IMR-90 (cell line): ENCODE data around the gene GOLGA6A. TPM values are rescaled to one million over a fixed set of nuclear protein-coding genes. Genes with fewer than 3 reads are reported as not detected.

Experiments used
- ATAC-seq: fragments of 200-7000 bp; cut with Tn5 transposase; 2 replicates; pipeline ENCODE4 v1.9.1; 2020; ENCODE audit warnings: low read depth, mild to moderate bottlenecking, moderate library complexity
- BruUV-seq: library from RNA; stranded (reverse); fragments of 400-500 nt; replicated peaks from 2 replicates; lab custom pipeline; 2021; lab: Mats Ljungman, UMichigan
- CTCF ChIA-PET: fragments of 300-600 bp; formaldehyde crosslinking; extraction: SDS; loops from one replicate; lab custom pipeline; 2021; ENCODE audit warnings: antibody characterized with exemption; lab: Yijun Ruan, JAX
- POLR2A ChIA-PET: fragments of 300-600 bp; sonication (Branson Sonifier 250); formaldehyde crosslinking; loops from one replicate; lab custom pipeline; 2022; ENCODE audit warnings: antibody characterized with exemption; ENCODE audit not compliant: unreplicated experiment; lab: Charles Lee
- DNase-seq: peaks from one replicate; pipeline ENCODE4 v3.0.0; 2013
- H2AFZ ChIP-seq: replicated peaks from 2 replicates; pipeline ENCODE3; 2013; ENCODE audit warnings: low read length, mild to moderate bottlenecking; ENCODE audit not compliant: poor library complexity
- H2AK5ac ChIP-seq: 2 replicates; pipeline ENCODE4 v1.6.1; 2013; ENCODE audit warnings: low read depth, low read length, inconsistent platforms
- H2AK9ac ChIP-seq: replicated peaks from 2 replicates; pipeline ENCODE3; 2013; ENCODE audit warnings: mild to moderate bottlenecking, low read depth, low read length, moderate library complexity; ENCODE audit not compliant: poor library complexity
- H2BK120ac ChIP-seq: 2 replicates; pipeline ENCODE4 v1.6.1; 2013; ENCODE audit warnings: low read depth, low read length, inconsistent platforms
- H2BK15ac ChIP-seq: 3 replicates; pipeline ENCODE4 v1.6.1; 2013; ENCODE audit warnings: low read depth, low read length, inconsistent platforms
- H2BK20ac ChIP-seq: 2 replicates; pipeline ENCODE4 v1.6.1; 2013; ENCODE audit warnings: low read depth, mild to moderate bottlenecking, inconsistent platforms, low read length, moderate library complexity
- H2BK5ac ChIP-seq: 2 replicates; pipeline ENCODE4 v1.6.1; 2013; ENCODE audit warnings: mild to moderate bottlenecking, low read depth, low read length, inconsistent platforms; ENCODE audit not compliant: poor library complexity, severe bottlenecking
- H3K14ac ChIP-seq: replicated peaks from 2 replicates; pipeline ENCODE4 v1.6.1; 2013; ENCODE audit warnings: low read depth, low read length, inconsistent platforms
- H3K18ac ChIP-seq: 2 replicates; pipeline ENCODE4 v1.6.1; 2013; ENCODE audit warnings: low read depth, low read length, control low read depth
- H3K23ac ChIP-seq: 2 replicates; pipeline ENCODE4 v1.6.1; 2013; ENCODE audit warnings: low read depth, low read length, inconsistent platforms
- H3K27ac ChIP-seq: 2 replicates; pipeline ENCODE4 v1.5.1; 2013; ENCODE audit warnings: mild to moderate bottlenecking, control low read depth, low read length; ENCODE audit not compliant: insufficient read depth
- H3K27me3 ChIP-seq: 2 replicates; pipeline ENCODE4 v1.6.1; 2013; ENCODE audit warnings: low read length; ENCODE audit not compliant: control insufficient read depth, insufficient read depth
- H3K36me3 ChIP-seq: 2 replicates; pipeline ENCODE4 v1.6.1; 2013; ENCODE audit warnings: low read length, mixed read lengths; ENCODE audit not compliant: control insufficient read depth, insufficient read depth
- H3K4ac ChIP-seq: 2 replicates; pipeline ENCODE4 v1.6.1; 2013; ENCODE audit warnings: low read depth, low read length, inconsistent platforms
- H3K4me1 ChIP-seq: 2 replicates; pipeline ENCODE4 v1.6.1; 2013; ENCODE audit warnings: low read length, mixed read lengths; ENCODE audit not compliant: control insufficient read depth, insufficient read depth
- H3K4me2 ChIP-seq: 2 replicates; pipeline ENCODE4 v1.6.1; 2013; ENCODE audit warnings: low read depth, mild to moderate bottlenecking, control low read depth, low read length, moderate library complexity
- H3K4me3 ChIP-seq: 2 replicates; pipeline ENCODE4 v1.5.1; 2013; ENCODE audit warnings: low read depth, mild to moderate bottlenecking, control low read depth, low read length, moderate library complexity; ENCODE audit not compliant: insufficient read depth
- H3K56ac ChIP-seq: 2 replicates; pipeline ENCODE4 v1.6.1; 2013; ENCODE audit warnings: low read length, inconsistent platforms; ENCODE audit not compliant: insufficient read depth; ENCODE audit errors: extremely low read depth
- H3K79me1 ChIP-seq, 2 experiments: 2 replicates each; pipeline ENCODE4 v1.6.1; 2013; ENCODE audit warnings: low read length in 2 of 2, inconsistent platforms in 1 of 2, low read depth in 1 of 2
- H3K9ac ChIP-seq: 2 replicates; pipeline ENCODE4 v1.6.1; 2013; ENCODE audit warnings: low read depth, low read length, control low read depth
- H3K9me1 ChIP-seq: 2 replicates; pipeline ENCODE4 v1.6.1; 2013; ENCODE audit warnings: low read length, inconsistent platforms; ENCODE audit not compliant: insufficient read depth
- H3K9me3 ChIP-seq: 2 replicates; pipeline ENCODE4 v1.6.1; 2013; ENCODE audit warnings: low read length; ENCODE audit not compliant: control insufficient read depth, insufficient read depth
- H4K20me1 ChIP-seq: 2 replicates; pipeline ENCODE4 v1.6.1; 2013; ENCODE audit warnings: low read length, inconsistent platforms; ENCODE audit not compliant: insufficient read depth
- H4K5ac ChIP-seq: 2 replicates; pipeline ENCODE4 v1.6.1; 2013; ENCODE audit warnings: mild to moderate bottlenecking, low read depth, low read length, control low read depth
- H4K8ac ChIP-seq, 2 experiments: 2 replicates each; pipeline ENCODE4 v1.6.1; 2013; ENCODE audit warnings: low read depth in 2 of 2, low read length in 2 of 2, control low read depth in 1 of 2, inconsistent platforms in 1 of 2
- H4K91ac ChIP-seq: 2 replicates; pipeline ENCODE4 v1.6.1; 2013; ENCODE audit warnings: low read depth, low read length, inconsistent platforms; ENCODE audit not compliant: insufficient read depth
- BHLHE40 ChIP-seq: fragments of 150-350 bp; IDR thresholded peaks from 2 replicates; pipeline ENCODE4 v1.6.1; 2016; ENCODE audit warnings: mild to moderate bottlenecking, low read depth, low read length
- CEBPB ChIP-seq: IDR thresholded peaks from 2 replicates; pipeline ENCODE4 v1.6.1; 2012; ENCODE audit warnings: low read depth, low read length, improper control_type of control experiment
- CHD1 ChIP-seq: IDR thresholded peaks from 2 replicates; pipeline ENCODE4 v1.6.1; 2012; ENCODE audit warnings: low read depth, low read length, improper control_type of control experiment
- CTCF ChIP-seq: conservative IDR thresholded peaks from 2 replicates; pipeline ENCODE4 v1.5.1; 2012; ENCODE audit warnings: mild to moderate bottlenecking, low read depth, low read length, improper control_type of control experiment
- ELK1 ChIP-seq: fragments of 150-350 bp; IDR thresholded peaks from 2 replicates; pipeline ENCODE4 v1.6.1; 2016; ENCODE audit warnings: low read depth, mild to moderate bottlenecking, low read length, moderate library complexity, borderline replicate concordance
- FOS ChIP-seq: fragments of 150-350 bp; IDR thresholded peaks from 2 replicates; pipeline ENCODE4 v1.6.1; 2016; ENCODE audit warnings: low read depth, low read length
- MAFK ChIP-seq: IDR thresholded peaks from 2 replicates; pipeline ENCODE4 v1.6.1; 2012; ENCODE audit warnings: low read depth, low read length, improper control_type of control experiment
- MAZ ChIP-seq: IDR thresholded peaks from 2 replicates; pipeline ENCODE4 v1.6.1; 2012; ENCODE audit warnings: low read depth, mild to moderate bottlenecking, low read length, improper control_type of control experiment, moderate library complexity, borderline replicate concordance
- MXI1 ChIP-seq: IDR thresholded peaks from 2 replicates; pipeline ENCODE4 v1.6.1; 2012; ENCODE audit warnings: low read depth, mild to moderate bottlenecking, low read length, moderate library complexity, borderline replicate concordance
- NFE2L2 ChIP-seq: fragments of 150-350 bp; IDR thresholded peaks from 2 replicates; pipeline ENCODE4 v1.6.1; 2016; ENCODE audit warnings: low read depth, mild to moderate bottlenecking, low read length
- POLR2A ChIP-seq: IDR thresholded peaks from 2 replicates; pipeline ENCODE4 v1.6.1; 2012; ENCODE audit warnings: mild to moderate bottlenecking, low read depth, low read length
- RAD21 ChIP-seq: IDR thresholded peaks from 2 replicates; pipeline ENCODE4 v1.6.1; 2012; ENCODE audit warnings: low read length, improper control_type of control experiment
- RCOR1 ChIP-seq: IDR thresholded peaks from 2 replicates; pipeline ENCODE4 v1.6.1; 2012; ENCODE audit warnings: mild to moderate bottlenecking, low read length, improper control_type of control experiment; ENCODE audit not compliant: insufficient replicate concordance
- RFX5 ChIP-seq: IDR thresholded peaks from 2 replicates; pipeline ENCODE4 v1.8.0; 2012; ENCODE audit warnings: low read depth, mild to moderate bottlenecking, low read length, moderate library complexity
- SMC3 ChIP-seq: fragments of 150-350 bp; IDR thresholded peaks from 2 replicates; pipeline ENCODE4 v1.6.1; 2016; ENCODE audit warnings: low read depth, mild to moderate bottlenecking, antibody characterized with exemption, low read length, moderate library complexity
- USF2 ChIP-seq: fragments of 150-350 bp; IDR thresholded peaks from 2 replicates; pipeline ENCODE4 v1.6.1; 2017; ENCODE audit warnings: mild to moderate bottlenecking, antibody characterized with exemption, low read length, low read depth
- WGBS, 2 experiments: methylation state at CpG; one replicate each; pipeline versions ENCODE4 v1.1.5 to v1.1.7; 2013; ENCODE audit warnings: missing lambda C conversion rate in 2 of 2; ENCODE audit not compliant: insufficient read length in 1 of 2; ENCODE audit errors: extremely low coverage in 2 of 2; 5-methylcytosine and 5-hydroxymethylcytosine counted together
- dilution Hi-C: fragments of 300-500 bp; cut with HindIII; formaldehyde crosslinking; loops from one replicate; pipeline ENCODE4 v1.14.3; 2018; ENCODE audit warnings: low sequenced_read_pairs; ENCODE audit not compliant: unreplicated experiment
- in situ Hi-C: fragments of 300-500 bp; cut with MboI; formaldehyde crosslinking; loops from 3 replicates; pipeline ENCODE4 v1.14.3; 2019; ENCODE audit warnings: low sequenced_read_pairs, inconsistent platforms, mixed read lengths
- intact Hi-C: fragments of 100-400 bp; cut with micrococcal nuclease; formaldehyde crosslinking; loops from 2 replicates; pipeline ENCODE4 v1.10.0; 2022
- polyA plus RNA-seq, 3 experiments: library from polyadenylated mRNA; depleted of rRNA; stranded (reverse); fragments of >200 nt; gene quantifications; 2 replicates each; pipeline ENCODE4 v1.2.3, GENCODE V29; 2012; ENCODE audit warnings: low replicate concordance in 1 of 3
- total RNA-seq: library from RNA; depleted of rRNA; stranded (reverse); fragments of >200 nt; gene quantifications from 2 replicates; pipeline ENCODE4 v1.2.3, GENCODE V29; 2012

The GOLGA6A gene
- total and polyA plus RNA-seq, 2 of the 4 experiments (the other 2 are of a cell fraction): not detected

GRCh38 chr15:74124196-74124595, 41.8 kb upstream of the GOLGA6A start:
- BruUV-seq: no TSS peak
- Histone ChIP-seq H3K4me3 (no peak overlapping the region), H3K4ac (no peak overlapping the region), H3K56ac (no peak overlapping the region), H3K18ac (no peak overlapping the region), H2AK5ac (no peak overlapping the region), H4K5ac (no peak overlapping the region), H3K9me3 (no peaks in the 10 kb centered on the region), H3K14ac (no peak overlapping the region), H2AFZ (no peak overlapping the region), H3K9ac (no peak overlapping the region), H3K4me1 (no peaks in the 10 kb centered on the region; the same call in 1 of the 2 replicates), H2BK120ac (no peak overlapping the region), H4K91ac (no peak overlapping the region), H3K27ac (no peak overlapping the region), H4K20me1 (no peaks in the 10 kb centered on the region), H2BK15ac (no peak overlapping the region), H3K36me3 (no peaks in the 10 kb centered on the region), H2BK5ac (no peak overlapping the region), H3K23ac (no peak overlapping the region), H3K79me1 (no peaks in the 10 kb centered on the region), H3K27me3 (peaks cover 84% of the 10 kb centered on the region), H2AK9ac (no peak overlapping the region), H2BK20ac (no peak overlapping the region), H3K9me1 (no peaks in the 10 kb centered on the region), H4K8ac (no peak overlapping the region), H3K4me2 (no peak overlapping the region)
- no peak for DNase-seq
- WGBS, 2 experiments: 39% methylated on average over 2 of the region's 3 CpGs; no CpG with 5 or more reads in 1 of the 2 experiments
- intact Hi-C loops (no loop called here), dilution Hi-C loops (no loop called here), in situ Hi-C loops (loop anchor here (25.0 kb wide), 1 partner anchor 1487 kb away; no protein-coding TSS in a partner anchor)
- ATAC-seq: no peak
- CTCF ChIA-PET: no interaction called here
- no peak for TF ChIP-seq ELK1
- no peak for TF ChIP-seq RCOR1
- TF ChIP-seq NFE2L2: no peak
- TF ChIP-seq CHD1: no peak
- no peak for TF ChIP-seq MAFK
- no peak for TF ChIP-seq RFX5
- no peak for TF ChIP-seq BHLHE40
- no peak for TF ChIP-seq USF2
- TF ChIP-seq SMC3: no peak
- no peak for TF ChIP-seq MXI1
- no peak for TF ChIP-seq FOS
- no peak for TF ChIP-seq POLR2A
- TF ChIP-seq CEBPB: no peak
- TF ChIP-seq RAD21: no peak
- no peak for TF ChIP-seq MAZ
- no peak for TF ChIP-seq CTCF
- POLR2A ChIA-PET: no interaction called here
